Stimulated activated naive CD4-positive, alpha-beta T cell (primary cell): ENCODE data around the gene GCC1.
"Not testable (repeated sequence)": the region's sequence is repeated elsewhere in the genome, so short reads cannot be mapped to it uniquely, and the experiment has no call there.

Source experiments
- DNase-seq, 6 experiments: peaks; one replicate each; lab custom pipeline; 2025; lab: John Stamatoyannopoulos, UW

Gene GCC1

DNA sequence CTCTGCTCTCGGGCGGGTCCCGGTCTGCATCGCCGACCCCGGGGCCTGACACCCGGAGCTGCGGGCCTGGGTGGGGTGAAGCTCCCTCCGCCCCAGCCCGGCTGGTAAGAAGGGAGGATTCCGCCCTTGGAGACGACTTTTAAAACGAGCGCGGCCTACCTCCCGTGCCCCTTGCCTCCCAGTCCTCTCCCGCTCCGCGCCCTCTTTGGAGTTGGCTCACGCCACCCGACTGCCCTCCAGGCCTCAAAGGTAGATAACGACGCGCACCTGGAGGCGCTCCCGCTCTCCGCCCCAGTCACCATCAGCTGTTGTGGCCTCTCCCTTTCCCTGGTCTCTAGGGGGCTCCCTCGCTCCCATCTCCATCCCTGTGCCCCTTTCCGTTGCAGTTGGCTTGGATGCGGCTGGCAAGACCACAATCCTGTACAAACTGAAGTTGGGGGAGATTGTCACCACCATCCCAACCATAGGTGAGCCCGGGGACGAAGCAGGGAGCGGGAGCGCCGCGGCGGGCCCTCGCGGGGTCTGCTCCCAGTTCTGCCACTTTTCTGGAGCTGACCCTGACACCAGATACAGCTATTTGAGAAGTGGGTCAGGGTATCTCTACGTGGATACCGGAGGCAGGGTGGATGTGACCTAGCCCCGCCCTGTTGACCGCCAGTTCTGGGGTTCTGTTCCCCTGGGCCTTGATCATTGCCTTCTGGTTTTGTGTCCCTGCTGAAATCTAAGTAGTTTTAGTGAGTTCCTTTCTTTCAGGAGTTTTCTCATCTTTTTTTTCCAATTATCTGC, 3.5 kb upstream of the GCC1 start:
- DNase-seq, result peak in 2 of 6 experiments; percentile 38 to 44

DNA sequence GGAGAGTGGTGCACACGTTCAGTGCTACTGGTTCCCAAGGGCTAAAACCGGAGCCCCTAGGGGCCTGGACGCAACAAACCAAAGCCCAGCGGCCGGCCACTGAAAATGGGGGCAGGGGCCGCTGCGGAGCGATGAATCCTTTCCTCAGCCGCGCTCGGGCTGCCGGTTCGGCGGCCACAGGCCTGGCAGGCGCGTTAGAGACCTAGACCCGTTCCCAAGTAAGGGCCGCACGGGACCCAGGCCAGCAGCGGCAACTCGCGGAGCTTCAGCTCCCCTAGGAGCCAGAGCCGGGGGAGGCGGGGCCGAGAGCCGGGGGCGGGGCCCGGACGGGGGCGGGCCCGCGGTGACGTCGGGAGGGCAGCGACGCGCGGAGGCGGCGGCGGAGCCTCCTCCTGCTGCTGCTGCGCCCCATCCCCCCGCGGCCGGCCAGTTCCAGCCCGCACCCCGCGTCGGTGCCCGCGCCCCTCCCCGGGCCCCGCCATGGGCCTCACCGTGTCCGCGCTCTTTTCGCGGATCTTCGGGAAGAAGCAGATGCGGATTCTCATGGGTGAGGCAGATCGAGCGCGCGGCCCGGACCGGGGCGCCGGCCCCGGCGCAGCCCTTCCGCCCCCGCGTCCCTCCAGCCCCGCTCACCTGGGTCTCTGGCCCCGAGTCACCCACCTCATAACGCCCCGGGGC, 2.8 kb upstream of the GCC1 start, which contains the start of gene ARF5:
TSS of gene ARF5 (plus strand) at position 393 of the 678 bp plus-strand sequence. CDS start at position 481, 88 bp downstream.
- DNase-seq, result peak; percentile 73 to 90 (median 86)

DNA sequence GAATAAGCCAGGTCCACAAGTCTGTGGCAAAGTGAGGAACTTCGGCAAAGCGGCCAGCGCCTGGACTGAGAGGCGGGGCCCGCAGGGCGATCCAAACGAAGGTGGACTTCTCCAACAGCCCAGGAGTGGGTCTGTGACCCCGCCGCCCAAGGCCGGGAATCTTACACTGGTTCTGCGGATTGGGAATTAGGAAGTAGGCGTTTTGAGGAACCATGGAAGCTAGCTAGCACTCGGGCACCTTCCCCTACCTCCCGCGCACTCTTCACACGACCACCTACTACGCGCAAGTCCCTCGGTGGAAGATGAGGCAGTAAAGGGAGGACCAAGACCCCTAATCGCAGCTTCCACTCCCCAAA, 2.2 kb upstream of the GCC1 start:
- no peak for DNase-seq

DNA sequence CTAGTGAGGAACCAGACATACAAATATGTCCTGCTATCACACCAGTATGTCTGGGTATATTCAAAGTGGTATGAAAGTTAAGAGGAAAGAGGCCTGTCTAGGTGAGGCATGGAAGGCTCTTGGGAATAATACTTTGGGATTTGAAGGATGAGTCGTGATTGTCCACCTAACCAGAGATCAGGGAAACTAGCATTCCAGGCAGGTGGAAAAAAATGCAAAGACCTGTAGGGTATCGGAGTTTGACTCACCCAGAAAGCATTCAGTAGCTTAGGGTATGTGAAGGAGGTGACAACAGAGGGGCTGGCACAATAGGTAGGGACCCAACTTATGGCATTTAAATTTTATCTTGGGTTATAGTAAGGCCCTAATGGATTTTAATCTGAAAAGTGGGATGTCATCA, 950 bp upstream of the GCC1 start:
- DNase-seq, result no peak

DNA sequence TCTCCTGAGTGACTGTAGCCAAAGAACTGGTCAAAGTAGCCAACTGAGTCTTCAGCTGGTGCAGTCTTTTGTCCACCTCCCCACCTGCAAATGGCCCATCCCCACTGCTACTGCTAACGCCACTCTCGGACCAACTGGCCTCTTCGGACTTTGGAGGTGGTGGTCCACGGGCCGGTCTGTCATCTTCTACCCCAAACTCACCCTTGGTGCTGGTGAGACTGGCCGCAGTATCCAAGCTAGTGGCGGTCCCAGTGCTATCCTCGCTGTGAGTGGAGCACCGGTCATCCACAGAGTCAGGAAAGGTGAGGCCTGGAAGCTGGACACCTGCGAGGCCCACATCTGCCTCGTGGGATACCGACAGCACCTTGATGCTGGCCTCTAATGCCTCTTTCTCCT, 750 bp downstream of the GCC1 start:
- DNase-seq, result no peak

DNA sequence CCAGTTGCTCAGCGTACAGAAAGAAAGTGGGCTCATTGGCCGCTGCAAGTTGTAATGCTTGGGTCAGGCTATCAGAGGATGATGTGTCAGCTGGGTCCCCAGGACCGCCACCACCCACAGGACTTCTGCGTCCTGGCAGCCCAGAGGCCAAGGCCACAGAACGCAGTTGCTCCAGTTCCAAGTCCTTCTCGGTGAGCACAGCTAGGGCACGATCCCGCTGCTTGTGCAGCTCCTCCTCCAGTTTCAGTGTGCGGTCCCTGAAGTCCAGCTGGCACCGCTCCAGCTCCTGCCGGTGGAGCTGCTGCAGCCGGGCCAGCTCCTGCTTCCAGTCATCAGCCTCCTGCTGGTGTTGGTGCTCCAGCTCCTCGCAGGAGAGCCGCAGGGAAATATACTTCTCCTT, 3.0 kb downstream of the GCC1 start:
- DNase-seq, result no peak

DNA sequence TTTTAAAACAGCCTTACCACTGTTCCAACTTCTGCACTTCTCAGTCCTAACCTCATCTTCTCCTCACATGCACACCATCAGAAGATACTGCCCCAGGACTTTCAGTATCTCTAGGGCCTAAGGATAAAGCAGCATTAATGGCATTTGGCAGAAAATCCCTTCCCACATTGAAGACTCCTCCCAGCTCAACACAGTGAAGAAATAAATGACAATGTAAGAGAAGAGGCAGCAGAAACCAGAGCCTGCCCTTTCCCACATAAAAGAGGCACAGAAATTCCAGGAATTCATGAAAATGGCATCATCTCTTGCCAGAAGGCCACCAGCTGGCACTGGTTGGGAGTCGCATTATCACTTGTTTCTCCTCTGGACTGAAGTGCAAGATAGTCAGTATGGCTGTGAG, 3.7 kb downstream of the GCC1 start:
- no peak for DNase-seq

GRCh38 chr7:127580612-127581011, 4.8 kb downstream of the GCC1 start:
- no peak for DNase-seq

DNA sequence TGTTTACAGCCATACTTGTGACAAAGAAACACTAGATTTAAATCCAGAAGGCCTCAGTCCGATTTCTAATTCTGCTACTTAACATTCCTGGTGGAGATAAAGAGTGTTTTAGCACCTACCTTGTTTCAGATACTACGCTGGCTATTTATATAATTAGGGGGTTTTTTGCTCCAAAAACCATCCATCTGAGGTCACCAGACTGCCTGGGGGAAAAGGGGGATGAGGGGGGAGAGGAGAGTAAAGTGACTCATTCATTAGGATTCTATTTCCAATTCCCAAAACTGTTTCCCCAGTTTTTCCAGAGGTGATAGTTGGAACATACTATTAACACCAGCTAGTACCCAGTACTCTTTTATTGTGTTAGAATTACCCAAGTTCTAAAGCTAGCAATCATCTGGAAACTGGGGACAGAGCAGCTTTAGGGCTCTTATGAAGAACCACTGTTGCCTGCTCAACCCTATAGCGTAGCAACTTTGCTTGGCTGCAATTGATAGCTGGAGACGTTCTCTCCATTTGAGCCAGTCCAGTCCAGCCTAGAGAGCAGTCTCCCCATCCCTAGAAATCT, 6.6 kb downstream of the GCC1 start:
- DNase-seq, result no peak

- no peak for DNase-seq
Observed at GRCh38 chr7:127578036-127578684, 7.2 kb downstream of the GCC1 start.

- no peak for DNase-seq
Observed at GRCh38 chr7:127571741-127572505, 13.5 kb downstream of the GCC1 start.

DNA sequence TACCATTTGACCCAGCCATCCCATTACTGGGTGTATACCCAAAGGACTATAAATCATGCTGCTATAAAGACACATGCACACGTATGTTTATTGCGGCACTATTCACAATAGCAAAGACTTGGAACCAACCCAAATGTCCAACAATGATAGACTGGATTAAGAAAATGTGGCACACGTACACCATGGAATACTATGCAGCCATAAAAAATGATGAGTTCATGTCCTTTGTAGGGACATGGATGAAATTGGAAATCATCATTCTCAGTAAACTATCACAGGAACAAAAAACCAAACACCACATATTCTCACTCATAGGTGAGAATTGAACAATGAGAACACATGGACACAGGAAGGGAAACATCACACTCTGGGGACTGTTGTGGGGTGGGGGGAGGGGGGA, 17.4 kb downstream of the GCC1 start:
- DNase-seq, result not testable (repeated sequence)

DNA sequence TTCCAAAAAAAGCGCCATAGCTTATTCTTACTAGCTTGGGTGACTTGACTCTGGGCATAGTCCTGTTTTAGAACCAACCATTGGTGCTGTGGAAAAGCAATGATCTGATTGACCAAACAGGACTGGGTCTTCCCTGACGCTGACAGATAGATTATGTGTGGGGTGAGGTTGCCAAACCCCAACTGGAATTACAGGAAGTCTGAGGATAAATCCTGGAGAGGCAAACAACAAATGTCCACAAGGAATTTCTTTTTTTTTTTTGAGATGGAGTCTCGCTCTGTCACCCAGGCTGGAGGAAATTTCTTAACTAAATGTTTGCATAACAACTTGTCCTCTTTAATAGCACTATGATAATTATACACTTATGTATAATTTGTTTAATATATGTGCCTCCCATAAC, 19.2 kb downstream of the GCC1 start:
- DNase-seq, result no peak

- DNase-seq, result no peak
Observed at GRCh38 chr7:127557803-127558202, 27.6 kb downstream of the GCC1 start.

GRCh38 chr7:127556404-127556803, 29.0 kb downstream of the GCC1 start:
- no peak for DNase-seq

GRCh38 chr7:127551941-127552340, 33.5 kb downstream of the GCC1 start:
- DNase-seq, result no peak

DNA sequence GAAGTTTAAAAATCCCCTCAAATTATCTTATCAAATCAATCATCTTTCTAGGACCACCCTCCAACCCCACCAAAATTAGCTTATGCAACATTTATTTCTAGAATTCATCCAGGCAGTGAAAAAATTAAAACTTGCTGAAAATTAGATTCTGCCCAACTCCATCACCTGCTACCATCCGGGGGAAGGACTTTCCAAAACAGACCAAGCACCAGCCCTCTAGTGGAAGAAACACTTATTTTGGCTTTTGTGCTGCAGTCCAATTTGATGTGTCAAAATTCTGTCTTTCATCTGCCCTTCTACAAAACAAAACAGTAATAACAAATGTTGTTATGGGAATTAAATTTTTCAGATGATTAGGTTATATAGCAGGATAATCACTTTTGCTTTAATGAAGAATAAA, 35.1 kb downstream of the GCC1 start:
- no peak for DNase-seq

GRCh38 chr7:127546313-127546712, 39.1 kb downstream of the GCC1 start:
- DNase-seq, result no peak

GRCh38 chr7:127541548-127541947, 43.8 kb downstream of the GCC1 start:
- no peak for DNase-seq

- DNase-seq, result not testable (repeated sequence)
Observed at GRCh38 chr7:127540461-127540860, 44.9 kb downstream of the GCC1 start.

DNA sequence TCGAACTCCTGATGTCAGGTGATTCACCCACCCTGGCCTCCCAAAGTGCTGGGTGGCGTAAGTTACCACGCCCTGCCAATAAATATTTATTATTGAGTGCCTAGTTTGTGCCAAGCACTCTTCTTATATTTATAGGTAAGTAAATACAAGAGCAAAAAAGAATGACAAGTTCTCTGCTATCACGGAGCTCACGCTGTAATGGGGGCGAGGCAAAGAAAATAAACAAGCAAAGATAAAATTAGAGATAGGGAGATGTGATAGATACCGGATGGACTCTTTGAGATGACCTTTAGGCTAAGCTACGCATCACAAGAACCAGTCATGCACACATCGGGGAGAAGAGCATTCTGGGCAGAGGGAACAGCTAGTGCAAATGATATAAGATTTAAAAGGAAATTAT, 46.3 kb downstream of the GCC1 start:
- DNase-seq, result no peak

DNA sequence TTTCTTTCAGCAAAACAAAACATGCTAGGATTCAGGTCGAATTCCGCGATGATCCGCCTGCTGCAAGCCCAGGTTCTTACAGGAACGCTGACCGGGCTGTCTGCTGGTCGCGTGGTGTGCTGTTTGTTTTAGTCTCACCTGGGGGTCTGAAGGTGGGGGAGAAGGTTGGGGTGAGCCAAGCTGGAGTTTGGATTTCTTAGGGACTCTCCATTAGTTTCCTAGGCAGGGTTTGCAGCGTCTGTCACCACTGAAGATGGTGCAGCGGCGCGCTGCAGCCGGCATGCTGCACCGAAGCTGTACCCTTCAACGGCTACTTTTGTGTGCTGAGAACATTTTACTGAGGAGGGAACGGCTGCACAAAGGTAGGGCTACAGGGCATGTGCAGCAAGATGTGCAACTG, 48.7 kb downstream of the GCC1 start:
- no peak for DNase-seq
